ENCODE data around the gene GPBP1. TPM values are rescaled to one million over a fixed set of nuclear protein-coding genes. Genes with fewer than 3 reads are reported as not detected.

Gene GPBP1
- total and polyA plus RNA-seq, 7 donors: 37.3 to 74.0 (median 53.1) TPM

DNA sequence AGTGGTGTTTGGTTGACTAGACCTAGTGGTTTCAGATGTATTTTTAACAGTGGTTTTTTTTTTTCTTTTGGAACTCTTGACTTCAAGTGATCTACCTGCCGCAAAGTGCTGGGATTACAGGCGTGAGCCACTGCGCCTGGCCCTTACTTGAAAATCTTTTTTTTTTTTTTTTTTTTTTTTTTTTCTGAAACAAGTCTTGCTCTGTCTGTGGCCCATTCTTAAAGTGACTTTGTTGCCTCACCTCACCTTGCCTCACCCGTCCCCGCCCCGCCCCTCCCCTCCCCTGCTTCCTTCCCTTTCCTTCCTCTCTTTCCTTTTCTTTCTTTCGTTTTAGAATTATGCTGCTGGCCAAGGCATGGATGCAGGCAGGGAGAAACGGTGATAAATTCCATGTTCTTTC is 26.0 kb downstream of the GPBP1 start:
- H3K4me1 ChIP-seq: peaks cover 35% of the 10 kb centered on the region
- H3K36me3 ChIP-seq (ENCODE audit: insufficient read depth in 1 of 2, low read depth in 1 of 2): no peaks in the 10 kb centered on the region
- no peaks in the 10 kb centered on the region for H3K9me3 ChIP-seq
- no peak overlapping the region for H3K27ac ChIP-seq
- H3K4me3 ChIP-seq: no peak overlapping the region
- no peak for TF ChIP-seq CTCF (IDR thresholded peaks at IDR 0.05)
- H3K27me3 ChIP-seq (ENCODE audit: insufficient read depth in 3 of 3, low read length in 2 of 3): no peaks in the 10 kb centered on the region
- ATAC-seq (peak in 2 of 4 donors; percentile 28 to 38), DNase-seq (no peak)
- intact Hi-C loops (cut with DNase I): no loop called here
- WGBS, 3 donors: 69 to 78% (median 71%) methylated on average over 8 of the region's 8 CpGs

DNA sequence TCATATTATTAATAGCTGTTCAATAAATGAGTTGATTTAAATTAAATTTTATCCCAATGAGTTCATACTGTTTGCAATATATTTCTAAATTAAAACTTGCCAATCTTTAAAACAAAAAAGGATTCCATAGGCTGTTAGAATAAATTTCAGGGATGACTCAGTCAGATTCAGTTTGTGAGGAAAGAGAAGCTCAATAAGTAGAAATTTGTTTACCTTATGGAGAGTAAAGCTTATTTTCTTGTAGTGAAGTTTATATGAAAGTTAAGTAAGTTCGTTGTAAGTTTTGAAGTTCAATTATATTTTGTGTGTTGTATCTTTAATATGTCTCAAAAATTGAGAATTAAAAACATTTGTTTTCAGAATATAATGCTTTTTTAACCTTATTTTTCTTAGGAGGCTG is 29.0 kb downstream of the GPBP1 start:
- intact Hi-C loops (cut with DNase I): no loop called here
- 86 to 88% (median 87%) methylated on average over 1 of the region's 1 CpG for WGBS, 3 donors
- no peak for TF ChIP-seq CTCF (IDR thresholded peaks at IDR 0.05)
- DNase-seq (no peak), ATAC-seq (no peak)
- no peaks in the 10 kb centered on the region for H3K36me3 ChIP-seq (ENCODE audit: insufficient read depth in 1 of 2, low read depth in 1 of 2)
- H3K27ac ChIP-seq: no peak overlapping the region
- H3K27me3 ChIP-seq (ENCODE audit: insufficient read depth in 3 of 3, low read length in 2 of 3): no peaks in the 10 kb centered on the region
- no peak overlapping the region for H3K4me3 ChIP-seq
- H3K4me1 ChIP-seq: peaks cover 48% of the 10 kb centered on the region
- no peaks in the 10 kb centered on the region for H3K9me3 ChIP-seq

GRCh38 chr5:57207007-57207653 is 33.3 kb downstream of the GPBP1 start:
- DNase-seq (no peak), ATAC-seq (peak in 2 of 4 donors; percentile 11 to 19)
- intact Hi-C loops (cut with DNase I): loop anchor here in 1 of 2 donors (5.0 kb wide), 1 partner anchor 35 kb away; the partner anchor contains the start of gene GPBP1
- Histone ChIP-seq H3K36me3 (ENCODE audit: insufficient read depth in 1 of 2, low read depth in 1 of 2) (no peaks in the 10 kb centered on the region), H3K9me3 (no peaks in the 10 kb centered on the region), H3K4me1 (peaks cover 56% of the 10 kb centered on the region), H3K4me3 (no peak overlapping the region), H3K27ac (no peak overlapping the region), H3K27me3 (ENCODE audit: insufficient read depth in 3 of 3, low read length in 2 of 3) (no peaks in the 10 kb centered on the region)
- 72 to 80% (median 76%) methylated on average over 7 of the region's 7 CpGs for WGBS, 3 donors
- TF ChIP-seq CTCF (IDR thresholded peaks at IDR 0.05): no peak

GRCh38 chr5:57207681-57208080 is 33.8 kb downstream of the GPBP1 start:
- H3K27me3 ChIP-seq (ENCODE audit: insufficient read depth in 3 of 3, low read length in 2 of 3): no peaks in the 10 kb centered on the region
- no peak for TF ChIP-seq CTCF (IDR thresholded peaks at IDR 0.05)
- ATAC-seq: peak; percentile 79 to 83 (median 82)
- peak; percentile 20 to 56 for DNase-seq
- H3K27ac ChIP-seq: peak overlapping the region; percentile 17
- H3K9me3 ChIP-seq: no peaks in the 10 kb centered on the region
- no peaks in the 10 kb centered on the region for H3K36me3 ChIP-seq (ENCODE audit: insufficient read depth in 1 of 2, low read depth in 1 of 2)
- H3K4me1 ChIP-seq: peaks cover 52% of the 10 kb centered on the region
- intact Hi-C loops (cut with DNase I): loop anchor here in 1 of 2 donors (5.0 kb wide), 1 partner anchor 35 kb away; the partner anchor contains the start of gene GPBP1
- H3K4me3 ChIP-seq: no peak overlapping the region
- 20 to 43% (median 42%) methylated on average over 7 of the region's 7 CpGs for WGBS, 3 donors
